Measurements from ENCODE around the gene SPG7. TPM values are rescaled to one million over a fixed set of nuclear protein-coding genes. Genes with fewer than 3 reads are reported as not detected.

The SPG7 gene
- polyA plus RNA-seq, 1 donor from 2014 or later = 47.0 TPM

DNA sequence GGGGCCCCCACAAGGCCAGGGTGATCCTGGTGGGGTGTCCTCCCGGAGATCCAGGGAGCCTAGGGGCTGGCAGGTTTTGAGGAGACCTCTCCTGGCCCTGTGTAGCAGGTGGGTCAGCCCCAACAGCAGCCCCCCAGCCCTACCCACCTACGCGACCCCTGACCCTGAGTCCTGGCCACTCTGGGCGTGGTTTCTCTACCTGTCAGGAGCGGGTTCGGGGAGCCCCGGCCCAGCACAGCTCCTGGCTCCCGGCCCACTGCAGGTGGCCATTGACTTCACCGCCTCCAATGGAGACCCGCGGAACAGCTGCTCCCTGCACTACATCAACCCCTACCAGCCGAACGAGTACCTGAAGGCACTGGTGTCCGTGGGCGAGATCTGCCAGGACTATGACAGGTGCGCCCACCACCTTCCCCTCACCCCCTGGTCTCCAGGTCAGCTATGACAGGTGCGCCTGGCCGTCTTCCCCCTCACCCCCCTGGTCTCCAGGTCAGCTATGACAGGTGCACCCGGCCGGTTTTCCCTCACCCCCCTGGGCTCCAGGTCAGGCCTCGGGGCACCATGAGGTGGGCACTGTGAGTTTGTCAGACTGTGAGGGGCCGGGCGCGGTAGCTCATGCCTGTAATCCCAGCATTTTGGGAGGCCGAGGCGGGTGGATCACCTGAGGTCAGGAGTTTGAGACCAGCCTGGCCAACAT is 80.4 kb downstream of the SPG7 start:
- Mint-ChIP-seq H3K27ac (no peak overlapping the region), H3K27me3 (no peaks in the 10 kb centered on the region), H3K4me1 (peaks cover 0 to under 1% (median 0%) of the 10 kb centered on the region in 3 donors), H3K36me3 (no peaks in the 10 kb centered on the region), H3K4me3 (no peak overlapping the region), H3K9me3 (no peaks in the 10 kb centered on the region)

DNA sequence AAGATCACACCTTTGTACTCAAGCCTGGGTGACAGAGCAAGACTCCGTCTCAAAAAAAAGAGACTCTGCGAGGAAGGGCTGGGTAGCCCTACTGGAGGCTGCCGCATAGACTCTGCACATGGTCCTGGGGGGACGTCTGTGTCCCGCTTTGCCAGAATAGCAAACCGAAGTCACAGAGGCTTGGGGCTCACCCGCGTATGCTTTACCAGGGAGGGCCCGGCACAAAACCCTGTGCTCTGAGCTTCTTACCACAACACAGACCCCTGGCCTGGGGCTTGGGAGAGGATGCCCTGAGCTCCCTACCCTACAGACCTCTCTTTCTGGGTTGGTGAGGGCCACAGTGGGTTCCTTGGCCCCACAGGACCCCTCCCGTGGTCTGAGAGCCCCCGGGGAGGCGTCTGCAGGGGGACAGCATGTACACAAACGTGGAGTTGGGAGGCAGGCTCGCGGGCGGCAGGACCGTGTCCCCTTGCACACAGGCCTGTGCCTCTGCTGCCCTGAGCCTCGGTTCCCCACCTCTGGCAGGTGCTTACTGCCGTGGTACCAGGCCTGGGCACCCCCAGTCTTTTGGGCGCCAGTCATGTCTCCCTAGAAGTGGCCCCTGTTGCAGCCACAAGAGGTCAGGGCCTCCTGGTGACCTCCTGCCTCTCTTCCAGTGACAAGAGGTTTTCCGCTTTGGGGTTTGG is 81.2 kb downstream of the SPG7 start:
- Mint-ChIP-seq H3K36me3 (no peaks in the 10 kb centered on the region), H3K4me3 (no peak overlapping the region), H3K9me3 (no peaks in the 10 kb centered on the region), H3K27me3 (no peaks in the 10 kb centered on the region), H3K27ac (no peak overlapping the region), H3K4me1 (peaks cover 0 to 4% (median 3%) of the 10 kb centered on the region in 3 donors)

DNA sequence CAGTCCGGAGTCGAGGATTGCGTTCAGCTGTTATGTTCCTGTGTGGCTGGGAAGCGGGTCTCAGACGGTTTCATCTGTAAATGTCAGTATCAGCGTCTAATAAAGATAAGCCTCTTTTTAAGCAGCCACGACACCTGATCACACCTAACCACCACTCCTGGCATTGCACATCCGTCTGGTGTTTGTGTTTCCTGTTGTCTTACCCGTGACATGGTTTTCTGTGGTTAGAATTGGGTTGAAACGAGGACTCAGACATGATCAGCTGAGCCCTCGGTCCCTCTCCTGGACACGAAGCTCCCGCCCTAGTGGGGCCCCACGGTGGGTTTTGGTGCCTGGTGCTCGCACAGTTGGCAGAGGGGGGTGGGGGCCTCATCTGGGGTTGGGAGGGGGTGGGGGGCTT is 85.6 kb downstream of the SPG7 start:
- Mint-ChIP-seq H3K27ac (no peak overlapping the region), H3K36me3 (no peaks in the 10 kb centered on the region), H3K4me1 (peaks cover 0 to 4% (median 3%) of the 10 kb centered on the region in 3 donors), H3K27me3 (no peaks in the 10 kb centered on the region), H3K4me3 (no peak overlapping the region), H3K9me3 (no peaks in the 10 kb centered on the region)

DNA sequence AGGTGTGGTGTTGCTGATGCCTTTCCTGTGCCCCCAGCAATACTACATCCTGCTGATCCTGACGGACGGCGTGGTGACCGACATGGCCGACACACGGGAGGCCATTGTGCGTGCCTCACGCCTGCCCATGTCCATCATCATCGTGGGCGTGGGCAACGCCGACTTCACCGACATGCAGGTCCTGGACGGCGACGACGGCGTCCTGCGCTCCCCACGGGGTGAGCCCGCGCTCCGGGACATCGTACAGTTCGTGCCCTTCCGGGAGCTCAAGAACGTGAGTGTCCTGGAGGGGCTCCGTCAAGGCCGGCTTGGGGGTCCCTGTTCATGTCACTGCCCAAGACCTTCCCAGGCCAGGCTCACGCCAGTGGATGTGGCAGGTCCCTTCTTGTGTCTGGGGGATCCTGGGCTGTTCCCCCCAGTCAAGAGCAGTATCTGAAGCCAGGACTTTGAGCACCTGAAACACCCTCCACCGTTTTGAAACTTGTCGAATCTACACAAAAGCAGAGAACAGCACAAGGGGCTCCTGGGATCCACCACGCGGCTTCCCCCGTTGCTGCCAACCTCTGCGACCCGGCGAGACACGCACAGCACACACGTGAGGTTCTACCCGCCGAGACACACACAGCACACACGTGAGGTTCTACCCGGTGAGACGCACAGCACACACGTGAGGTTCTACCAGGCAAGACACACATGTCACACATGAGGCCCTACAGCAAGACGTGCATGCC is 87.3 kb downstream of the SPG7 start:
- Mint-ChIP-seq H3K4me3 (peak overlapping the region in 1 of 4 donors; percentile 9), H3K27me3 (no peaks in the 10 kb centered on the region), H3K27ac (no peak overlapping the region)

DNA sequence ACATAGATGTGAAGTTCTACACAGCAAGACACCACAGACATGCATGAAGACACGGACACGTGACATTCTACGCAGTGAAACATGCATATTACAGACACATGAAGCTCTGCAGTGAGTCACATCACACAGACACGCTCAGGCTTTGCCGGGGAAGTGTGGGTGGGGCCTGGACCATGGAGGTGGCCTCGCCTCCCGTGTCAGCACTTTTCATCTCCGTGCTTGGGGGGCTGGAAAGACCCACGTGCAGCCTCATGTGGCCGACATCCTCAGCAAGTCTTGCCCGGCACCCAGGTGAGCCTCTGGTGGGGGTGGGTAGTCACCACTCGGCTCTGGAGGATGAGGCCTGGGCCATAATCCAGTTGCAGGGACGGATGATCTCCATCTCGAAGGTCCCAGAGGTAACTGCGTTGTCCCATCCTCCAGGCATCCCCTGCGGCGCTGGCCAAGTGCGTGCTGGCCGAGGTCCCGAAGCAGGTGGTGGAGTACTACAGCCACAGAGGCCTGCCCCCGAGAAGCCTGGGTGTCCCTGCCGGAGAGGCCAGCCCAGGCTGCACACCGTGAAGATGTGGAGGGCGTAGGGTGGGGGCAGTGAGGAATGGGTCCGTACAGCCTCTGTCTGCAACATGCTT is 88.0 kb downstream of the SPG7 start:
- no peak overlapping the region for H3K27ac Mint-ChIP-seq

More for the DNA sequence above, 87.3 kb downstream of the SPG7 start:
- H3K4me1 Mint-ChIP-seq = peaks cover 0 to 4% (median 3%) of the 10 kb centered on the region in 3 donors
- no peaks in the 10 kb centered on the region for H3K9me3 Mint-ChIP-seq
- no peaks in the 10 kb centered on the region for H3K36me3 Mint-ChIP-seq

DNA sequence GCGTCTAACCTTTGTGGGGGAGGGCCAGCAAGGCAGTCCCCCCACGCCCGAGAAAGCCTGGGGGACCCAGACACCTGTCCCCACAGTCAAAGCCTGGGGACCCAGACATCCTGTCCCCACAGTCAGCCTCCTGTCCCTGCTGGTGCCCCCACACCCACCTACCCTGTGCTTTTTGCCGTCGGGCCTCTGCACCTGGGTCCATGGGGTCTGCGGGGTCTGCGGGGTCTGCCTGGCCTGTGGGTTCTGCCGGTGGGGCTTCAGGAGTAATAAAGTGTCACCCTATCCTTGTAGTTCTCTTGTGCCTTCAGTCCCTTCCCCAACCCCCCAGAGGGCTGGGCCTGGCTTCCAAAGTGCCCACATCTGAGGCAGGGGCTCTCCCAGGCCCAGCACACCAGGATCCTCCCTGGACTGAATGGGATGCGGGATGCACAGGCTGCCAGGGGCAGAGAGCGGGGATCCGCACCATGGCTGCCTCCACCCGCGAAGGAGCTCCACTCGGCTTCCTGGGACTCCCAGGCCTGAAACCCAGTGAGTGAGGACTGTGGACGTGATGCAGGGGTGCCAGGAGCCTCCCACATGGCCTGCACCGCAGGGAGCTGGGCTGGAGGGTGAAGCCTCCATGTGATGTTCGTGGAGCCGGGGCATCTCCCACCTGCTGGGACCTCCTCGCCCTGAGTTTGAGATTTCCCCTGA is 88.9 kb downstream of the SPG7 start:
- Mint-ChIP-seq H3K36me3 (no peaks in the 10 kb centered on the region), H3K27ac (no peak overlapping the region), H3K27me3 (no peaks in the 10 kb centered on the region), H3K4me1 (peaks cover 0 to 4% (median 3%) of the 10 kb centered on the region in 3 donors), H3K4me3 (no peak overlapping the region), H3K9me3 (no peaks in the 10 kb centered on the region)

More for the DNA sequence above, 88.0 kb downstream of the SPG7 start:
- no peaks in the 10 kb centered on the region for H3K36me3 Mint-ChIP-seq
- no peaks in the 10 kb centered on the region for H3K9me3 Mint-ChIP-seq
- peaks cover 0 to 4% (median 3%) of the 10 kb centered on the region in 3 donors for H3K4me1 Mint-ChIP-seq
- H3K4me3 Mint-ChIP-seq = peak overlapping the region in 1 of 4 donors; percentile 9
- H3K27me3 Mint-ChIP-seq = no peaks in the 10 kb centered on the region

DNA sequence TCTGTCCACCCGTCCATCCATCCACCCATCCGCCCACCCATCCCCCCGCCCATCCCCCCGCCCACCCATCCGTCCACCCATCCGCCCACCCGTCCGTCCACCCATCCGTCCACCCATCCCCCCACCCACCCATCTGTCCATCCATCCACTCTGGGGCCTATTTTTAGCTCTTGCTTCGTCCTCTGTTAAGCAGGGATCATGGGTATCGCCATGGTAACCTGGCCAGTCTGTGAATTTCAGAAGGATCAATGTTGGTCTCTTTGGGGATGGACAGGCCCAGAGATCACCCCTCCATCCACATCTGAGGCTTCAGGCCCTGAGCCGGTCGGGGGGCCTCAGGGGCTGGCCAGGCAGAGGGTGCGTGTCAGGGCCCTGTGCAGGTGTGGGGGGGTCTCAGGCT is 90.0 kb downstream of the SPG7 start:
- Mint-ChIP-seq H3K9me3 (no peaks in the 10 kb centered on the region), H3K4me3 (no peak overlapping the region), H3K27me3 (no peaks in the 10 kb centered on the region), H3K36me3 (no peaks in the 10 kb centered on the region), H3K27ac (no peak overlapping the region), H3K4me1 (peaks cover 0 to 7% (median 7%) of the 10 kb centered on the region in 3 donors)

DNA sequence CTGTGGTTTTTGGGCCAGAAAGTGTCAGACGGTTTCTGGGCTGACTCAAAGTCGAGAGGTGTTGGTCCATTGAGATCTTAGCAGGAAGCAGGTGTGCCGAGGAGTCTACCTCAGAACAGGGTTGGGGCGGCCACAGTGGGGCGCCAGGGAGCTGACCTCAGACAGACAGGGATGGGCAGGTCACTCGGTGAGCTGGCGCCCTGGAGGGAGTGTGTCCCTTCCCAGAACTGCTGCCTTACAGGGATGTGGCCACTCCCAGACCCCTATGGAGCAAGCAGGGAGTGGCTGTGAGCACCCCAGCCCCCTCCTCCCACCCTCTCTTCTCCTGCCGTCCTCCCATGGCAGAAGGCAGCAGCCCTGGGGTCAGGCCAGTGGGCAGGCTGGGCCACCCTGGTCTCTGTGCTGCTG is 91.3 kb downstream of the SPG7 start:
- no peak overlapping the region for H3K27ac Mint-ChIP-seq
- H3K9me3 Mint-ChIP-seq = no peaks in the 10 kb centered on the region
- H3K4me3 Mint-ChIP-seq = peak overlapping the region in 1 of 4 donors; percentile 57
- peaks cover 0 to 4% (median 3%) of the 10 kb centered on the region in 3 donors for H3K4me1 Mint-ChIP-seq
- H3K36me3 Mint-ChIP-seq = no peaks in the 10 kb centered on the region
- no peaks in the 10 kb centered on the region for H3K27me3 Mint-ChIP-seq

DNA sequence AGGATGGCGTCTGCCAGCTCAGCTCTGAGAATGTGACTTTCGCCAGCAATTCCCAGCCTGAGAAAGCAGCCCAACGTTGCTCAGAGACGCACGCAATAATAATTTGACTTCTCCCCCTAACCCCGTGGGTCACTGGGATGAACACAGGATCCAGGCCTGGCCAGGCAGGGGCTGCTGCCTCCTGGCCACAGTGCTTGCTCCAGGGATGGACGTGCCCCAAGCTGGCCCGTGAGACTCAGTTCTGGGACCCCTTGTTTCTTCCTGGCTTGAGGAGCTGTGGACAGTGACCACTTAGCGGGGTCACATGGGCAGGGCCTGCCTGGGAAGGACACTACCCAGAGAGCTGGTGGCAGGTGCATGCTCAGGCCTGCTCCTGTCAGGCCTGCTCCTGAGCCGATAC is 91.7 kb downstream of the SPG7 start:
- no peak overlapping the region for H3K27ac Mint-ChIP-seq
- H3K36me3 Mint-ChIP-seq = no peaks in the 10 kb centered on the region
- no peak overlapping the region for H3K4me3 Mint-ChIP-seq
- H3K4me1 Mint-ChIP-seq = peaks cover 0 to 4% (median 3%) of the 10 kb centered on the region in 3 donors
- H3K9me3 Mint-ChIP-seq = no peaks in the 10 kb centered on the region
- H3K27me3 Mint-ChIP-seq = no peaks in the 10 kb centered on the region

DNA sequence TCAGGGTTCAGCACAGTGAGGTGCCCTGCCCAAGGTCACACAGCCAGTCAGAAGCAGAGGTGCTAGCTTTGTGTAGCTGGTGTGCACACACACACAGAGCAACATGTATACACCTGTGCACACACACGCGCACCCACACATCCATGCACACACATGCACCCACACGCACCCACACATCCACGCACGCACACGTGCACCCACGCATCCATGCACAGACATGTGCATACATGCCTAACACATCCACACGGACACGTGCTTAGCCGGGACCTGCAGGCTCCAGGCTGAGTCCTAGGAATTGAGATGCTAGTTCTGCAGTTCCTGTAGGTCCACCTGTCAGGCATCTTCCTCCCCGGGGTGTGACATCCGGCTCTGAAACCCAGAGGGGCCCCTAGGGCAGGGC is 92.2 kb downstream of the SPG7 start:
- H3K4me1 Mint-ChIP-seq = peaks cover 0 to 4% (median 3%) of the 10 kb centered on the region in 3 donors
- no peaks in the 10 kb centered on the region for H3K36me3 Mint-ChIP-seq
- no peak overlapping the region for H3K4me3 Mint-ChIP-seq
- no peaks in the 10 kb centered on the region for H3K9me3 Mint-ChIP-seq
- H3K27ac Mint-ChIP-seq = no peak overlapping the region
- H3K27me3 Mint-ChIP-seq = no peaks in the 10 kb centered on the region

DNA sequence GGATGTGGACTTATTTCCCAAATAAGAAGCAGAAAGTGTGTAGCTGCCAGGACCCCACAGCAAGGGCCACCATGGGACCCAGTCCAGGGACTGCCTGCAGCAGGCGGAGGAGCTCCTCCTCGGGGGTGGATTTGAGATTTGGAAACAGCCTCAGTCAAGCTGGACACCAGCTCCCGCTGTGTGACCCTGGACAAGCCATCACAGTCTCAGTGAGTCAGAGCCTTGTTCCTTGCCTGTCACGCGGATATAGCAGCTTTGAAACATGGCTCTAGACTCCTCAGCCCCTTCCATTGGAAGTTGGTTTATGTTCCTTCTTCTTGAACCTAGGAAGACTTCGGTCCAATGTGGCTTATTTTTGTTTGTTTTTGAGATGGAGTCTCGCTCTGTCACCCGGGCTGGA is 92.8 kb downstream of the SPG7 start:
- Mint-ChIP-seq H3K27me3 (no peaks in the 10 kb centered on the region), H3K27ac (no peak overlapping the region), H3K4me3 (no peak overlapping the region), H3K9me3 (no peaks in the 10 kb centered on the region), H3K4me1 (peaks cover 0 to 4% (median 3%) of the 10 kb centered on the region in 3 donors), H3K36me3 (no peaks in the 10 kb centered on the region)

DNA sequence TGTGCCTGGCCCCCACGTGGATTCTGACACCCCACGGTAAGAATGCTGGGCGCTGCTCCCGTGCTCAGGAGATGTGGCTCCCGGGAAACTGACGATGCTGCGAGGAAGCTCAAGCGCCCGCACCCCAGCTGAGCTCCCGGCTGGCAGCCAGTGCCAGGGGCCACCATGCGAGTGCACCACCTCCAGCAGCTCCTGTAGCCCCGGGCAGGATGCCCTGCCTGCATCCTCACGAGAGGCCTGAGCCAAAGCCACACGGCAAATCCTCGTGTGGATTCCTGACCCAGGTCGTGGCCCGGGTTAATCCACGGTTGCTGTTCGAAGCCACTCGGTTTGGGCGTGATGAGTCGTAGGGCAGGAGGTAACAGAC is 93.7 kb downstream of the SPG7 start:
- no peaks in the 10 kb centered on the region for H3K36me3 Mint-ChIP-seq
- no peaks in the 10 kb centered on the region for H3K9me3 Mint-ChIP-seq
- no peaks in the 10 kb centered on the region for H3K27me3 Mint-ChIP-seq
- no peak overlapping the region for H3K27ac Mint-ChIP-seq
- H3K4me3 Mint-ChIP-seq = no peak overlapping the region
- peaks cover 0 to 4% (median 3%) of the 10 kb centered on the region in 3 donors for H3K4me1 Mint-ChIP-seq

DNA sequence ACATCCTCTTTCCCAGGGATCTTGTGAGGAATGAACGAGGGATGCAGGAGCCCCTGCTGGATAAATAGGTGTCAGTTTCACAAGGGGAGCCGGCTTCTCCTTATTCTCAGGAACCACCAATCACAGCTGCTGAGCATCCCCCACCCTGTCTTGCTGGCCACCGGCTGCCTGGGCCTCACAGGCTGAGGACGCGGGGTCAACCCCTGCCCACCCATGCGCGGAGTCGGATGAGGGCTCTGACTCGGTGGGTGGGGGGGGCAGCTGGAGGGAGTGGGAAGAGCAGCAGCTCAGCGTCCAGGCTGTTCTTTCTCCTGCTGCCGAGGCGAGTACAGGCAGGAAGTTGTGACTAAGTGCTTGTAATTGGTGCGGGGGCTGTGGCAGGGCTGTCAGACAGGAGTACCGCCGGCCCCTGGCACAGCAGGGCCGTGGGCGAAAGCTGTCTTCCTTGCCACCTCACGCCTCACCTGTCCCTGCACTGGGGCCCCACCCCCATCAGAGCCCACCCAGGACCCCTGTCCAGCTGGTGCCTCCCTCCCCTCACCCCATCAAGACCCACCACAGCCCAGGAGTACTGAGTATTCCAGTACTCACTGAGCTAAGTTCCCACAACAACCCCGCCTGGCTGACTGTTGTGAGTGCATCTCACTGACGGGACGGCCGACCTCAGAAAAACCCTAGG is 94.2 kb downstream of the SPG7 start:
- Mint-ChIP-seq H3K4me1 (peaks cover 0 to 4% (median 3%) of the 10 kb centered on the region in 3 donors), H3K9me3 (no peaks in the 10 kb centered on the region)

DNA sequence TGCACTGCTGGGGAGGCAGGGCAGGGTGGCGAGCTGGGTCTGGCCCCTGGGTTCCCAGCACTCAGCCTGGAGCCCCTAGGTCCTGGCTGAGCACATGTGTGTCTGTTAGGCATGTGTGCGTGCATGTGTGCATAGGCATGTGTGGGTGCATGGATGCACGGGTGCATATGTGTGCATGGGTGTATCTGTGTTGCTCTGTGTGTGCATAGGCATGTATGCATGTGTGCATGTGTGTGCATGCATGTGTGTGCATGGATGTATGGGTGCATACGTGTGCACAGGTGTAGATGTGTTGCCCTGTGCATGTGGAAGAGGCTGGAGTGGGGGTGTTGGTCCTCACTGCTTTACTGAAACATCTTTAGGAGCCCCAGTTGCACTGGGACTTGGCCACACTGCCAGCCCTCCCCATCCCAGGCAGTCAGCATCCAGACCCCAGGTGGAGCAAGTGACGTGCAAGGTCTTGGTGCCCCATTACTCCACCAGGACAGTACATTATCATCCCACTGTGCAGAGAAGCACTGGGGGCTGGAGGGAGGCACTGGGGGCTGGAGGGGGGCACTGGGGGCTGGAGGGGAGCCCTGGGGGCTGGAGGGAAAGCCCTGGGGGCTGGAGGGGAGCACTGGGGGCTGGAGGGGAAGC is 94.9 kb downstream of the SPG7 start:
- H3K9me3 Mint-ChIP-seq = no peaks in the 10 kb centered on the region
- H3K36me3 Mint-ChIP-seq = no peaks in the 10 kb centered on the region
- peak overlapping the region in 2 of 4 donors; percentile 17 to 63 for H3K4me3 Mint-ChIP-seq
- peaks cover 0 to 4% (median 3%) of the 10 kb centered on the region in 3 donors for H3K4me1 Mint-ChIP-seq
- no peak overlapping the region for H3K27ac Mint-ChIP-seq
- H3K27me3 Mint-ChIP-seq = no peaks in the 10 kb centered on the region

More for the DNA sequence above, 94.2 kb downstream of the SPG7 start:
- H3K36me3 Mint-ChIP-seq = no peaks in the 10 kb centered on the region
- no peaks in the 10 kb centered on the region for H3K27me3 Mint-ChIP-seq
- H3K27ac Mint-ChIP-seq = no peak overlapping the region
- H3K4me3 Mint-ChIP-seq = peak overlapping the region in 1 of 4 donors; percentile 63

Data from IgD-negative memory B cell (primary cell).